AG10803 (cell line): ENCODE data around the gene SH3YL1.

Experiments
- DNase-seq: peaks from one replicate; pipeline ENCODE4 v3.0.0; 2010; ENCODE audit warnings: low read depth
- H3K4me3 ChIP-seq: 2 replicates; pipeline ENCODE4 v1.5.1; 2011; ENCODE audit warnings: mild to moderate bottlenecking, low read length, control low read depth
- TF ChIP-seq, protein P1 (sequence below): conservative IDR thresholded peaks from 2 replicates; pipeline ENCODE4 v1.5.1; 2011; ENCODE audit warnings: mild to moderate bottlenecking, low read length, control low read depth, inconsistent platforms

The SH3YL1 gene

DNA sequence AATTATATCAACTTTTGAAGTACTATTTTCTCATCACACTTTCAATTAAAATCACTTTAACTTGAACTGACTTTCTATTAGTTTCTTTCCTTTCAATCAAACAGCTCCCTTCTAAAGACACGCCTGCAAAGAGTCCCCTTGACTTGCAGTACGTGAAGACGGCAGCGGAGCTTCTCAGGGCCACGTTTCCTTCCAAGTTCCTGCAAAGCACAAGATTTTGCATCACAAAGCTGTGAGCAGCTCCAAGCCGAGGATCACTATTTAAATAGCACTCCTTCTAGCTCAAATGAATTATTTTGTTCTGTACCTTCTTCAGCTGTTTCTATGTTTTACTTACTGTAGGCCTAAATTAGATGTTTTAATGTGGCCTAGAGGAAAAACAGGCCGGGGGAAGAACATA, 30.8 kb downstream of the SH3YL1 start:
- no peak overlapping the region for H3K4me3 ChIP-seq
- TF ChIP-seq, protein P1, sequence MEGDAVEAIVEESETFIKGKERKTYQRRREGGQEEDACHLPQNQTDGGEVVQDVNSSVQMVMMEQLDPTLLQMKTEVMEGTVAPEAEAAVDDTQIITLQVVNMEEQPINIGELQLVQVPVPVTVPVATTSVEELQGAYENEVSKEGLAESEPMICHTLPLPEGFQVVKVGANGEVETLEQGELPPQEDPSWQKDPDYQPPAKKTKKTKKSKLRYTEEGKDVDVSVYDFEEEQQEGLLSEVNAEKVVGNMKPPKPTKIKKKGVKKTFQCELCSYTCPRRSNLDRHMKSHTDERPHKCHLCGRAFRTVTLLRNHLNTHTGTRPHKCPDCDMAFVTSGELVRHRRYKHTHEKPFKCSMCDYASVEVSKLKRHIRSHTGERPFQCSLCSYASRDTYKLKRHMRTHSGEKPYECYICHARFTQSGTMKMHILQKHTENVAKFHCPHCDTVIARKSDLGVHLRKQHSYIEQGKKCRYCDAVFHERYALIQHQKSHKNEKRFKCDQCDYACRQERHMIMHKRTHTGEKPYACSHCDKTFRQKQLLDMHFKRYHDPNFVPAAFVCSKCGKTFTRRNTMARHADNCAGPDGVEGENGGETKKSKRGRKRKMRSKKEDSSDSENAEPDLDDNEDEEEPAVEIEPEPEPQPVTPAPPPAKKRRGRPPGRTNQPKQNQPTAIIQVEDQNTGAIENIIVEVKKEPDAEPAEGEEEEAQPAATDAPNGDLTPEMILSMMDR, result no peak
- DNase-seq, result no peak

- H3K4me3 ChIP-seq, result no peak overlapping the region
- TF ChIP-seq, protein P1, result no peak
- no peak for DNase-seq
Measured at GRCh38 chr2:231521-232185, 32.2 kb downstream of the SH3YL1 start.

- DNase-seq, result no peak
- no peak overlapping the region for H3K4me3 ChIP-seq
- TF ChIP-seq, protein P1, result no peak
Measured at GRCh38 chr2:228518-229278, 35.1 kb downstream of the SH3YL1 start.

GRCh38 chr2:228115-228514, 35.7 kb downstream of the SH3YL1 start:
- no peak overlapping the region for H3K4me3 ChIP-seq
- TF ChIP-seq, protein P1, result no peak
- DNase-seq, result no peak

- H3K4me3 ChIP-seq, result no peak overlapping the region
- DNase-seq, result no peak
- TF ChIP-seq, protein P1, result no peak
Measured at GRCh38 chr2:223971-224760, 39.7 kb downstream of the SH3YL1 start.

DNA sequence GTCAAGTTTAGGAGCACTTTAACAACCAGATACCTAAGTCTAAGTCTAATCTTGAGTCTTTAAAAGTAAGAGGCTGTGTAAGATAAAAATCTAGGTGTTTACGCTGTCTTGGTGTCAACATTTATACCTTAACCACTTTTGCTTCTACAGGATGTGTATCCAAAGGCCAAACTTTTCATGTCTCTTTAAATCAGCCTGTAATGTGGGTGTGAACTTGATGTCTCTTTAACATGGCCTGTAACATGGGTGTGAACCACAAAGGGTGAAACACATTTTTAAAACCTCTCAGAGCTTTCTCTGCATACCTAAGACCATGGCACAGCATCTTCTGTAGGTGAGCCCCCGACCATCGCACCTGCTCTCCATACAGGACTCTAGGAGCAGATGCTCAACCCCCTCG, 40.4 kb downstream of the SH3YL1 start:
- TF ChIP-seq, protein P1, result no peak
- DNase-seq, result no peak

DNA sequence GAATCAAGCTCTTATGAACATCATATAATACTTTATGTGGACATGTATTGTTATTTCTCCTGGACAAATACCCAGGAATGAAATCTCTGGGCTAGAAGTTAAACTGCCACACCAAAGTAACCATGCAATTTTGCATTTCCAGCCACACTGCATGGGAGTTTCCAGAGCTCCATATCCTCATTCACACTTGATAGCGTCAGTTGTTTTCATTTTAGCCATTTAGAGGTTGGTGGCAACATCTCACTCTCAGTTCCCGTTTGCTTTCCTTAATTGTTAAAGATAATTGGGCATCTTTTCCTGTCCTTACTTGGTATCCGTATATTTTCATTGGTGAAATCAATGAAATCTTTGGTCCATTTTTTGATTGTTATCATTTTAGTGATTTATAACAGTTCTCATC, 47.8 kb downstream of the SH3YL1 start:
- DNase-seq, result no peak
- TF ChIP-seq, protein P1, result no peak
- H3K4me3 ChIP-seq, result no peak overlapping the region

More for the DNA sequence above, 40.4 kb downstream of the SH3YL1 start:
- no peak overlapping the region for H3K4me3 ChIP-seq
